Esophagus squamous epithelium (tissue), 5 donors: ENCODE measurements around the gene MAML3. TPM values are rescaled to one million over a fixed set of nuclear protein-coding genes. Genes with fewer than 3 reads are reported as not detected.
A peak's percentile ranks its signal among the peaks of the same experiment; 100 is the strongest.

Experiments used
- DNase-seq: peaks from one replicate; lab custom pipeline; 2025; lab: John Stamatoyannopoulos, UW
- H3K27ac ChIP-seq, 4 donors: fragments of 200-600 bp; sonication (generic); one replicate each; pipeline ENCODE4 v1.5.1; 2016 to 2019; ENCODE audit warnings: mild to moderate bottlenecking in 1 of 4
- H3K27me3 ChIP-seq, 4 donors: fragments of 200-600 bp; sonication (generic); 1 replicate in 3 of 4; 2 replicates in 1 of 4; pipeline versions ENCODE4 v1.5.1 to v1.6.0; 2017 to 2021; ENCODE audit warnings: antibody characterized with exemption in 1 of 4
- H3K36me3 ChIP-seq, 3 donors: fragments of 200-600 bp; sonication (generic); one replicate each; pipeline ENCODE4 v1.5.1; 2016 to 2019
- H3K4me1 ChIP-seq, 3 donors: fragments of 200-600 bp; sonication (generic); one replicate each; pipeline ENCODE4 v1.5.1; 2017 to 2019
- H3K4me3 ChIP-seq, 4 donors: fragments of 200-600 bp; sonication (generic); 1 replicate in 3 of 4; 2 replicates in 1 of 4; pipeline ENCODE4 v1.5.1; 2016 to 2019; ENCODE audit warnings: mild to moderate bottlenecking in 2 of 4, moderate library complexity in 1 of 4
- H3K9me3 ChIP-seq, 3 donors: fragments of 200-600 bp; sonication (generic); one replicate each; pipeline ENCODE4 v1.5.1; 2016 to 2019
- CTCF ChIP-seq, 6 experiments: fragments of 450-650 bp in 4 of 6; fragments of 200-600 bp in 2 of 6; sonication (generic) in 2 of 6; IDR thresholded peaks; one replicate each; pipeline ENCODE4 v1.5.1; 2016 to 2019; ENCODE audit warnings: antibody characterized with exemption in 6 of 6, mild to moderate bottlenecking in 4 of 6, moderate library complexity in 4 of 6
- POLR2A ChIP-seq, 4 donors: fragments of 450-650 bp; IDR thresholded peaks; one replicate each; pipeline ENCODE4 v1.6.1; 2017; ENCODE audit warnings: antibody characterized with exemption in 4 of 4, mild to moderate bottlenecking in 4 of 4, moderate library complexity in 3 of 4
- WGBS, 2 donors: methylation state at CpG; one replicate each; pipeline ENCODE4 v1.1.5; 2018; 5-methylcytosine and 5-hydroxymethylcytosine counted together
- intact Hi-C: fragments of 100-400 bp; cut with DNase I; formaldehyde crosslinking; loops from one replicate; pipeline ENCODE4 v1.15.0; 2022
- total RNA-seq, 4 donors: library from RNA; depleted of rRNA; stranded (reverse); fragments of >200 nt; gene quantifications; one replicate each; pipeline ENCODE4 v1.1.0, GENCODE V29; 2016
- donor health status: DM: yes; HTN: yes; CAD: no.

The MAML3 gene
- total RNA-seq, 4 donors from 2014 or later: 6.9 to 14.2 (median 8.9) TPM

GRCh38 chr4:140106289-140106844 lies 47.6 kb downstream of the MAML3 start:
- H3K4me3 ChIP-seq: no peak overlapping the region
- whole genome bisulfite sequencing, 2 donors: 58 to 59% methylated on average over 1 of the region's 1 CpG
- H3K4me1 ChIP-seq: peaks cover 0 to 45% (median 3%) of the 10 kb centered on the region in 3 donors
- no peaks in the 10 kb centered on the region for H3K9me3 ChIP-seq
- no peak for TF ChIP-seq POLR2A (IDR thresholded peaks at IDR 0.05)
- TF ChIP-seq CTCF (IDR thresholded peaks at IDR 0.05): no peak
- intact Hi-C loops: no loop called here
- H3K36me3 ChIP-seq: no peaks in the 10 kb centered on the region
- no peak for DNase-seq
- no peak overlapping the region for H3K27ac ChIP-seq
- H3K27me3 ChIP-seq: no peaks in the 10 kb centered on the region

GRCh38 chr4:140105436-140105835 lies 48.5 kb downstream of the MAML3 start:
- Histone ChIP-seq H3K9me3 (no peaks in the 10 kb centered on the region), H3K27ac (no peak overlapping the region), H3K27me3 (no peaks in the 10 kb centered on the region), H3K4me3 (no peak overlapping the region), H3K4me1 (peaks cover 0 to 45% (median 3%) of the 10 kb centered on the region in 3 donors), H3K36me3 (no peaks in the 10 kb centered on the region)
- intact Hi-C loops: no loop called here
- 85 to 95% methylated on average over 2 of the region's 2 CpGs for WGBS, 2 donors
- DNase-seq: no peak
- no peak for TF ChIP-seq POLR2A (IDR thresholded peaks at IDR 0.05)
- no peak for TF ChIP-seq CTCF (IDR thresholded peaks at IDR 0.05)

- H3K9me3 ChIP-seq: no peaks in the 10 kb centered on the region
- no peak overlapping the region for H3K4me3 ChIP-seq
- 47% methylated on average over 3 of the region's 3 CpGs for WGBS, 2 donors
- H3K27ac ChIP-seq: peak overlapping the region in 1 of 4 donors; percentile 6
- DNase-seq: no peak
- TF ChIP-seq CTCF (IDR thresholded peaks at IDR 0.05) (no peak), POLR2A (IDR thresholded peaks at IDR 0.05) (no peak)
- peaks cover 2 to 54% (median 3%) of the 10 kb centered on the region in 3 donors for H3K4me1 ChIP-seq
- no peaks in the 10 kb centered on the region for H3K36me3 ChIP-seq
- intact Hi-C loops: no loop called here
- H3K27me3 ChIP-seq: no peaks in the 10 kb centered on the region
These were observed 50.3 kb downstream of the MAML3 start for GRCh38 chr4:140103676-140104075.

- H3K4me1 ChIP-seq: peaks cover 4 to 54% (median 14%) of the 10 kb centered on the region in 3 donors
- no peaks in the 10 kb centered on the region for H3K9me3 ChIP-seq
- H3K27ac ChIP-seq: peak overlapping the region in 1 of 4 donors; percentile 13
- H3K27me3 ChIP-seq: no peaks in the 10 kb centered on the region
- 68 to 91% methylated on average over 3 of the region's 3 CpGs for WGBS, 2 donors
- intact Hi-C loops: no loop called here
- H3K36me3 ChIP-seq: no peaks in the 10 kb centered on the region
- no peak overlapping the region for H3K4me3 ChIP-seq
- DNase-seq: no peak
- no peak for TF ChIP-seq POLR2A (IDR thresholded peaks at IDR 0.05)
- no peak for TF ChIP-seq CTCF (IDR thresholded peaks at IDR 0.05)
These were observed 51.6 kb downstream of the MAML3 start for GRCh38 chr4:140102421-140102820.

- Histone ChIP-seq H3K4me1 (peaks cover 16 to 57% (median 27%) of the 10 kb centered on the region in 3 donors), H3K27ac (no peak overlapping the region)
- whole genome bisulfite sequencing, 2 donors: 94 to 98% methylated on average over 3 of the region's 3 CpGs
These were observed 53.2 kb downstream of the MAML3 start for GRCh38 chr4:140100771-140101170.

More at GRCh38 chr4:140100771-140101170, 53.2 kb downstream of the MAML3 start:
- Histone ChIP-seq H3K9me3 (no peaks in the 10 kb centered on the region), H3K4me3 (no peak overlapping the region), H3K27me3 (no peaks in the 10 kb centered on the region), H3K36me3 (no peaks in the 10 kb centered on the region)
- TF ChIP-seq POLR2A (IDR thresholded peaks at IDR 0.05): no peak
- no peak for TF ChIP-seq CTCF (IDR thresholded peaks at IDR 0.05)
- intact Hi-C loops: no loop called here
- DNase-seq: no peak
